Smooth muscle cell (in vitro differentiated cells): ENCODE results near the gene LAD1. TPM values are rescaled to one million over a fixed set of nuclear protein-coding genes. Genes with fewer than 3 reads are reported as not detected.

Source experiments
- DNase-seq: peaks from one replicate; lab custom pipeline; 2025; ENCODE audit not compliant: unreplicated experiment; lab: John Stamatoyannopoulos, UW
- H2AFZ ChIP-seq: fragments of 200-600 bp; sonication (generic); 2 replicates; pipeline ENCODE4 v1.6.0; 2016; ENCODE audit warnings: antibody characterized with exemption, low read depth, mild to moderate bottlenecking
- H3F3A ChIP-seq: fragments of 200-600 bp; sonication (generic); 2 replicates; pipeline ENCODE4 v1.6.0; 2017; ENCODE audit warnings: antibody characterized with exemption, low read depth
- H3K27ac ChIP-seq: fragments of 200-600 bp; sonication (generic); 2 replicates; pipeline ENCODE4 v1.5.1; 2016; ENCODE audit warnings: low read depth, mild to moderate bottlenecking
- H3K27me3 ChIP-seq: fragments of 200-600 bp; sonication (generic); 2 replicates; pipeline ENCODE4 v1.6.1; 2016; ENCODE audit warnings: low read depth, mild to moderate bottlenecking
- H3K36me3 ChIP-seq: fragments of 200-600 bp; sonication (generic); 2 replicates; pipeline ENCODE4 v1.5.1; 2016; ENCODE audit warnings: low read depth
- H3K4me1 ChIP-seq: fragments of 200-600 bp; sonication (generic); 2 replicates; pipeline ENCODE4 v1.5.1; 2016; ENCODE audit warnings: low read depth
- H3K4me2 ChIP-seq: fragments of 200-600 bp; sonication (generic); 2 replicates; pipeline ENCODE4 v1.6.0; 2016; ENCODE audit warnings: mild to moderate bottlenecking
- H3K4me3 ChIP-seq: fragments of 200-600 bp; sonication (generic); 2 replicates; pipeline ENCODE4 v1.5.1; 2016; ENCODE audit warnings: mild to moderate bottlenecking
- H3K79me2 ChIP-seq: fragments of 200-600 bp; sonication (generic); 2 replicates; pipeline ENCODE4 v1.6.0; 2016; ENCODE audit warnings: low read depth, mild to moderate bottlenecking
- H3K9ac ChIP-seq: fragments of 200-600 bp; sonication (generic); 2 replicates; pipeline ENCODE4 v1.6.0; 2016; ENCODE audit warnings: low read depth
- H3K9me3 ChIP-seq: fragments of 200-600 bp; sonication (generic); replicated peaks from 2 replicates; pipeline ENCODE4 v1.5.1; 2016; ENCODE audit warnings: low read depth
- H4K20me1 ChIP-seq: fragments of 200-600 bp; sonication (generic); 2 replicates; pipeline ENCODE4 v1.6.0; 2016; ENCODE audit warnings: low read depth
- CTCF ChIP-seq: fragments of 200-600 bp; sonication (generic); IDR thresholded peaks from 2 replicates; pipeline ENCODE4 v1.5.1; 2017; ENCODE audit warnings: borderline replicate concordance, mild to moderate bottlenecking, antibody characterized with exemption; ENCODE audit not compliant: insufficient read depth, poor library complexity, severe bottlenecking
- WGBS: methylation state at CpG from one replicate; pipeline ENCODE4 v1.1.7; 2016; ENCODE audit warnings: low lambda C conversion rate; 5-methylcytosine and 5-hydroxymethylcytosine counted together
- polyA plus RNA-seq: library from polyadenylated mRNA; unstranded; fragments of >200 nt; fragmentation: Nextera tagmentation; extraction: Ambion mirVana; gene quantifications from 2 replicates; pipeline ENCODE4 v1.2.1, GENCODE V29; 2016
- total RNA-seq: library from RNA; depleted of rRNA; stranded (reverse); fragments of >200 nt; gene quantifications from 2 replicates; pipeline ENCODE4 v1.2.3, GENCODE V29; 2014

LAD1 gene
- total and polyA plus RNA-seq, 2 experiments from 2014 or later = 6.9 to 8.8 TPM

- Histone ChIP-seq H2AFZ (no peak overlapping the region), H3K79me2 (no peaks in the 10 kb centered on the region), H3F3A (no peaks in the 10 kb centered on the region), H3K4me2 (no peak overlapping the region), H3K4me1 (no peaks in the 10 kb centered on the region), H3K4me3 (no peak overlapping the region), H3K27ac (peak overlapping the region; percentile 0), H3K27me3 (no peaks in the 10 kb centered on the region), H4K20me1 (no peaks in the 10 kb centered on the region), H3K9ac (no peak overlapping the region), H3K36me3 (no peaks in the 10 kb centered on the region), H3K9me3 (no peaks in the 10 kb centered on the region)
- no peak for TF ChIP-seq CTCF
- no peak for DNase-seq
- 85% methylated on average over 3 of the region's 3 CpGs for WGBS
These were observed 63.2 kb downstream of the LAD1 start for GRCh38 chr1:201335901-201336300.

DNA sequence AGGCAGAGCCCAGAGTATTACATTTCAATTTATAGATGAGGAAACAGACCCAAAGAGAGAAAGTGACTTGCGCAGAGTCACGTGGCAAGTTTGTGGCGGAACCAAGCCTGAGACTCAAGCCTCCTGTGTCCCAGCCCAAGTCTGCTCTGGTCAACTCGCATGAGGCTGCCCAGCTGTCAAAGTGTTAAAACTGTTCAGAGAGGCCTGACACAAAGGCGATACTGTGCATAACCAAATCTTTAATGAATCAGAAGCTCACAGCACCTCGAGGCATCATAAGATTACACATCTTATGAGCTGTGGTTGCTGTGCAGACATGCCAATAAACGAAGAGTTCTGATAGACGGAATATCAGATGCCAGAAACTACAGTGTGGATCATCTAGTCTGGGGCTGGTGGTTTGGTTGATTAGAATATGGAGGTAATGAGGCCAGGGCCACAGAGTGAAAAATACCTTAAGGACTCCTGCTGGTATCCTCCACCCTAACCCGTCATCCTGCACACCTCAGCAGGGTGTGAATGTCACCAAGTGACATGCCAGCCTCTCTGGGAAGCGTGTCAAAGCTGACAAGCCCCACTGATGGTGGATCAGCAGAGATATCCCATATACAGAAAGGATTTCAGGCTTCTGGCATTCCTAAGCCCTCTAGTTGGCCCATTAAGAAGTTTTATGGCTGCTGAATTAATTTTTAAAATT, 63.8 kb downstream of the LAD1 start:
- WGBS = 52% methylated on average over 10 of the region's 10 CpGs
- Histone ChIP-seq H3K4me1 (no peaks in the 10 kb centered on the region), H3K9ac (no peak overlapping the region), H3K36me3 (no peaks in the 10 kb centered on the region), H2AFZ (no peak overlapping the region), H3K79me2 (no peaks in the 10 kb centered on the region), H3K4me2 (no peak overlapping the region), H4K20me1 (no peaks in the 10 kb centered on the region), H3F3A (no peaks in the 10 kb centered on the region), H3K4me3 (no peak overlapping the region), H3K27ac (peak overlapping the region; percentile 0), H3K27me3 (no peaks in the 10 kb centered on the region), H3K9me3 (no peaks in the 10 kb centered on the region)
- no peak for TF ChIP-seq CTCF
- DNase-seq = no peak

- H4K20me1 ChIP-seq = no peaks in the 10 kb centered on the region
- no peak overlapping the region for H3K9ac ChIP-seq
- no peaks in the 10 kb centered on the region for H3K9me3 ChIP-seq
- H2AFZ ChIP-seq = no peak overlapping the region
- DNase-seq = no peak
- no peaks in the 10 kb centered on the region for H3K4me1 ChIP-seq
- WGBS = 85% methylated on average over 11 of the region's 11 CpGs
- no peak overlapping the region for H3K4me2 ChIP-seq
- H3K36me3 ChIP-seq = no peaks in the 10 kb centered on the region
- H3F3A ChIP-seq = no peaks in the 10 kb centered on the region
- H3K4me3 ChIP-seq = no peak overlapping the region
- no peaks in the 10 kb centered on the region for H3K79me2 ChIP-seq
- TF ChIP-seq CTCF = no peak
- no peaks in the 10 kb centered on the region for H3K27me3 ChIP-seq
- H3K27ac ChIP-seq = no peak overlapping the region
These were observed 64.6 kb downstream of the LAD1 start for GRCh38 chr1:201334325-201335173.
